Measurements from ENCODE around the gene TRMT44.

DNA sequence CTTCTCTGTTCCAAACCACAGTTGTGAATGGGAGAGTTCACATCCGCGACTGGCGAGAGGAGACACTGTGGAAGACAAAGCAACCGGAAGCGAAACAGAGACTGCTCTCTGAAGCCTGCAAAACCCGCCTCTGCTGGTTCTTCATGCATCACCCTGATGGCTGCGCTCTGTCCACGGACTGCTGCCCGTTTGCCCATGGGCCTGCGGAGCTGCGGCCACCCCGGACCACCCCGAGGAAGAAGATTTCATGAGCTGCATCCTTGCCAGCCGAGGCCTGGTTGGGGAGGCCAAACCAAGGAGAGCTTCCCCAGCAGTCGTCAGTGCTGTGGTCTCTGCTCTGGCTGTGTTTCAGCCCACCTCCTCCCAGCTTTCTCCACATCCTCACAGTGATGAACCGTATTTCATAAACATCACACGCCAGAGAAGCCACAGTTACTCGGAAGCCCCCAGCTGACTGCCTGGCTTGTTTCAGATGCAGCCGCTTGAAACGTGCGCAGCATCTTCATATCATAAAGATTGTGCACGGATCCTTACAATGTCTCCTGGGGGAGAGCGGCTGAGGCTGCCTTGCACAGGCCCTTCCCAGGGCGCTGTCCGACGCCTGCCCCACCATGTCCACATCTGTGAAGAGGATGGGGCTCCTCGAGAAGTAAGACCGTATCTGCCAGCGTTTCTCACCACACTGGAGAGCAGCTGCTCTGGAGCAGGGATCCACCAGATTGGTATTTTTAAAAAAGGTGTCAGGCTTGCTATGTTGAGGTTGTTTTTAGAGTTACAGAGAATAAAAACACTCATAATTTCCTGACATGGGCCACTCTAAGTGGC is 35.4 kb downstream of the TRMT44 start:
- TF ChIP-seq POLR2AphosphoS5 (IDR thresholded peaks at IDR 0.05) (no peak), EP300 (IDR thresholded peaks at IDR 0.05) (no peak)
- TF ChIP-seq, protein P1, sequence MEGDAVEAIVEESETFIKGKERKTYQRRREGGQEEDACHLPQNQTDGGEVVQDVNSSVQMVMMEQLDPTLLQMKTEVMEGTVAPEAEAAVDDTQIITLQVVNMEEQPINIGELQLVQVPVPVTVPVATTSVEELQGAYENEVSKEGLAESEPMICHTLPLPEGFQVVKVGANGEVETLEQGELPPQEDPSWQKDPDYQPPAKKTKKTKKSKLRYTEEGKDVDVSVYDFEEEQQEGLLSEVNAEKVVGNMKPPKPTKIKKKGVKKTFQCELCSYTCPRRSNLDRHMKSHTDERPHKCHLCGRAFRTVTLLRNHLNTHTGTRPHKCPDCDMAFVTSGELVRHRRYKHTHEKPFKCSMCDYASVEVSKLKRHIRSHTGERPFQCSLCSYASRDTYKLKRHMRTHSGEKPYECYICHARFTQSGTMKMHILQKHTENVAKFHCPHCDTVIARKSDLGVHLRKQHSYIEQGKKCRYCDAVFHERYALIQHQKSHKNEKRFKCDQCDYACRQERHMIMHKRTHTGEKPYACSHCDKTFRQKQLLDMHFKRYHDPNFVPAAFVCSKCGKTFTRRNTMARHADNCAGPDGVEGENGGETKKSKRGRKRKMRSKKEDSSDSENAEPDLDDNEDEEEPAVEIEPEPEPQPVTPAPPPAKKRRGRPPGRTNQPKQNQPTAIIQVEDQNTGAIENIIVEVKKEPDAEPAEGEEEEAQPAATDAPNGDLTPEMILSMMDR (IDR thresholded peaks at IDR 0.05) = no peak
